K562 treated with DMSO at 1 percent for 4 hours (cell line): ENCODE results near the gene TAAR9. TPM values are rescaled to one million over a fixed set of nuclear protein-coding genes. Genes with fewer than 3 reads are reported as not detected.

Experiments
- total RNA-seq: library from RNA; unstranded; fragments of 300-600 nt; gene quantifications from 2 replicates; pipeline ENCODE4 v1.2.3, GENCODE V29; 2022; ENCODE audit not compliant: insufficient read depth

Gene TAAR9, protein sequence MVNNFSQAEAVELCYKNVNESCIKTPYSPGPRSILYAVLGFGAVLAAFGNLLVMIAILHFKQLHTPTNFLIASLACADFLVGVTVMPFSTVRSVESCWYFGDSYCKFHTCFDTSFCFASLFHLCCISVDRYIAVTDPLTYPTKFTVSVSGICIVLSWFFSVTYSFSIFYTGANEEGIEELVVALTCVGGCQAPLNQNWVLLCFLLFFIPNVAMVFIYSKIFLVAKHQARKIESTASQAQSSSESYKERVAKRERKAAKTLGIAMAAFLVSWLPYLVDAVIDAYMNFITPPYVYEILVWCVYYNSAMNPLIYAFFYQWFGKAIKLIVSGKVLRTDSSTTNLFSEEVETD
- not detected in 2 replicates for total RNA-seq

DNA sequence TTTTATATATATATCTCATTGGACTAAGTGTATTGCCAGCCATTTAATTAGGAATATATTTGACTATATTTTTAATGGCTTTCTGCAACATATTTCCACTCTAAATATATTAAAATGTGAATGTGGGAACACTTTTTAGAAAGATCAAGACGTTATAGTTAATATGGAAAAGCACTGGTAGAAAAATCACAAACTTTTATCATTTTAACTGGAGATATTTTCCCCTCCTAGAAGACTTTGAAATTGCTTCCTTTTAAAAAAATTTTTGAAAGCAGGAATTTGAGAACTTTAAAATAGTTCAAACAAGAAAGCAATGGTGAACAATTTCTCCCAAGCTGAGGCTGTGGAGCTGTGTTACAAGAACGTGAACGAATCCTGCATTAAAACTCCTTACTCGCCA is at the start of gene TAAR9:
TSS of gene TAAR9 (plus strand) at position 301 of the 400 bp plus-strand sequence. CDS start at position 314, 13 bp downstream.

DNA sequence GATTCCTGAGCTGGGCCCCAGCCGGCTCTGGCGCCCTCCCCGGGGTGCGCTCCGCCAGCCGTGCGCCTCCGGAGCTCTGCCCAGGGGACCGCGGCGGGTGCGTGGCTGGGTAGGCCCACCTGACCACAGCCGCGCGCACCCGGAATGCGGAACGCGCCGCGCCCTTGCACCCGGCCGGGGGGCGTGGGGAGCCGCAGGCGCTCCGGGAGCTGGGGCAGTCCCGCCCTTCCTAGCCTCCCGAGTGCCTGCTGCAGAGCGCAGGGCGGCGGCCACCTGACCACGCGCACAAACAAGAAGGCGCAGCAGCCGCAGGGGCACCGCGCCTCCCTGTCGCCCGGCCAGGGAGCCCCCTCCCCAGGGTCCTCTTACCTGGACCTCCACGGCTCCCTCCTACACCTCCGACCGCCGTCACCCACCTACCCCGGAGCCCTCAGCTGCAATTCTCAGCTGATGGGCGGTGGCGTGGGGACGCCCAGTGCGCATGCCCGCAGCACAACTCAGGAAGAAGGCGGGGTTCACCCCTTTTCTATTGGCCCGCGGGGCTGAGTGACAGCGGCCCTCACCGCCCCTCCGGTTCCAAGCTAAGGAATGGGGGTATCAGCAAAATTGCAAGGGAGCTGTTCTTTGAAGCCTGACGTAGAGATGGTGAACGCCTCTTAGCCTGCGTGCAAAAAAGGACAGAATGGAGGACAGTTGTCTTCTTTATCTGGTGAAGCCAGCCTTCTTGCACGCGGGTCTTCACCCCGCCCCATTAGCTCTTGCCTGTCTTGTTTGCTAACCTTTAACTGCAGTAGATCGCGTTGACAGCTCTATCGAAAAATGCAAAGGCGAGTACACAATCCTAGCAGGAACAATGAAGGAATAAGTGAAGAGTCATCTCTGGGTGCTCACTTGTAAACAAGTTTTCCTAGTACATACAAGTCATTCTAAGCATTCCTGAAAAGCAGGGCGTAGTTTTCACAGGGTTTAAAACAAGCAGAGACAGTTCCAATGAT is 25.1 kb upstream of the TAAR9 start, which contains the start of gene STX7:
TSS of gene STX7 (minus strand) at position 479 of the 995 bp plus-strand sequence. CDS start 9,586 bp downstream, outside the sequence.

DNA sequence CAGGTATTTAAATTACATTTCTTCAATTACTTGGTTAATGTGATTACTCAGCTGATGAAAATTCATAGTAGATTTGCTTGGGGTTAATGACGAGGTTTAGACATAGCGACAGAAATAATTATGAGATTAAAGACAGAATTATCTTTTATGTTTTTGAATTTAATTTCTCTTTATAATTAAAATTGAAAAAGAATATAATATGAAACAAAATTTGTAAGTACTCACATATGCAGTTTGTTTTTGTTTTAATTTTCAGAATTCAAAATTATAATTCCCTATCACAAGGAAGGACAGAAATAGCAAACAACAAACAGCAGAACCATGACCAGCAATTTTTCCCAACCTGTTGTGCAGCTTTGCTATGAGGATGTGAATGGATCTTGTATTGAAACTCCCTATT is 14.3 kb downstream of the TAAR9 start, which contains the start of gene TAAR8:
TSS of gene TAAR8 (plus strand) at position 301 of the 400 bp plus-strand sequence. CDS start at position 322, 21 bp downstream.

DNA sequence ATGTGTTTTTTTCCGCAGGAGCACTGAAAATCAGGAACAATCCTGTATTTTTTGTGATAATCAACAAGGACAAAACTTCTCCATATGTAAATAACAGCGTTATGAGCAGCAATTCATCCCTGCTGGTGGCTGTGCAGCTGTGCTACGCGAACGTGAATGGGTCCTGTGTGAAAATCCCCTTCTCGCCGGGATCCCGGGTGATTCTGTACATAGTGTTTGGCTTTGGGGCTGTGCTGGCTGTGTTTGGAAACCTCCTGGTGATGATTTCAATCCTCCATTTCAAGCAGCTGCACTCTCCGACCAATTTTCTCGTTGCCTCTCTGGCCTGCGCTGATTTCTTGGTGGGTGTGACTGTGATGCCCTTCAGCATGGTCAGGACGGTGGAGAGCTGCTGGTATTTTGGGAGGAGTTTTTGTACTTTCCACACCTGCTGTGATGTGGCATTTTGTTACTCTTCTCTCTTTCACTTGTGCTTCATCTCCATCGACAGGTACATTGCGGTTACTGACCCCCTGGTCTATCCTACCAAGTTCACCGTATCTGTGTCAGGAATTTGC is 32.2 kb downstream of the TAAR9 start, which contains the start of gene TAAR6:
TSS of gene TAAR6 (plus strand) at position 102 of the 557 bp plus-strand sequence. CDS start at position 102, 0 bp downstream.

Other genes starting within 250 kb of the TAAR9 start
- not detected in 2 replicates for gene MOXD1, start 136.8 kb upstream of the TAAR9 start, total RNA-seq
- 10.1 and 14.8 TPM in 2 replicates for gene STX7, start 25.2 kb upstream of the TAAR9 start, total RNA-seq
- gene TAAR8, start 14.4 kb downstream of the TAAR9 start, total RNA-seq: not detected in 2 replicates
- gene TAAR6, start 32.0 kb downstream of the TAAR9 start, total RNA-seq: not detected in 2 replicates
- gene TAAR5, start 51.5 kb downstream of the TAAR9 start, total RNA-seq: not detected in 2 replicates
- not detected in 2 replicates for gene TAAR2, start 86.0 kb downstream of the TAAR9 start, total RNA-seq
- not detected in 2 replicates for gene TAAR1, start 120.9 kb downstream of the TAAR9 start, total RNA-seq
- gene VNN1, start 175.8 kb downstream of the TAAR9 start, total RNA-seq: not detected in 2 replicates
- not detected in 2 replicates for gene VNN2, start 219.6 kb downstream of the TAAR9 start, total RNA-seq